HG02642 (cell line): ENCODE measurements around the gene STMN3.
"Not testable (repeated sequence)": the region's sequence is repeated elsewhere in the genome, so short reads cannot be mapped to it uniquely, and the experiment has no call there.

ENCODE experiments used
- ATAC-seq: cut with Tn5 transposase; IDR thresholded peaks from one replicate; pipeline ENCODE4 v1.9.1; 2021; ENCODE audit warnings: mild to moderate bottlenecking; ENCODE audit not compliant: unreplicated experiment, poor library complexity

The STMN3 gene

DNA sequence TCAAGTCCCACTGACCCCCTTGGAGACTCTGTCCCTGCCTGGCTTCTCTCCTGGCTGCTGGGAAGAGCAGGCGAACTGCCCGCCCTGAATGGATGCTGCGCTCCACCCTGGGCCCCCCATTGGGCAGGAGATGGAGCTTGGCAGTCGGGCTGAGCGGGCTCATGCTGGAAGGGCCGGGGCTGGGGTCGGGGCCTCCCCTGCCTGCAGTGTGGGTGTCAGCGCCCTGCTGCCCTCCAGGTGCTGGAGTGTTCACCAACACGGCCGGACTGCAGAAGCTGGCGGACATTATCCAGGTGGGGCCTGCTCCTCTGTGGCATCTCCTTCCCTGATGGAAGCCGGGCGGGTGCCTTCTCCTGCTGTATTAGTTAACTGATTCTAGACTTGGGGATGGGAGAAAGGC lies 27.2 kb upstream of the STMN3 start:
- ATAC-seq = no peak

DNA sequence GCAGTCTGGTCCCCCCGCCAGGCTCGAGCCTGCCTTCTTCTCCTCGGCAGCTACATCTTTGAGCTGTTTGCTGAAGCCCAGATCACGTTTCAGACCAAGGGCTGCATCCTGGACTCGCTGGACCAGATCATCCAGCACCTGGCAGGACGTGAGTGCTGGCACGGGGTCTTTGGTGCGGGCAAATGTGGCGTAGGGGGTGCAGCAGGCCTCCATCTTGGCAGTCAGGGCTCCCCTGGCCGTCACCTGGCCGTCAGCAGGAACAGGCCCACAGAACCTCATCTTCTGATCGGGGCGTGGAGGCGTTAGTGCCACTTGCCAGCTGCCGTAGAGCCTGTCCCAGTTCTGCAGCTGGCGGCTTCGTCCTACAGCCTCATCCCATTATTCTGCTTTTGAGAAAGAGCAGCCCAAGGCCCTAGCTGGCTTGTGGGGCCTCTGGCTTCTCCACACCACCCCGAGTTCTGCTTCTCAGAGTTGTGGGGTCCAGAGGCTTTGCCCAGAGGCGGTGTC lies 26.6 kb upstream of the STMN3 start:
- ATAC-seq = no peak

- ATAC-seq = no peak
Observed at GRCh38 chr20:63678667-63679465, 25.6 kb upstream of the STMN3 start.

DNA sequence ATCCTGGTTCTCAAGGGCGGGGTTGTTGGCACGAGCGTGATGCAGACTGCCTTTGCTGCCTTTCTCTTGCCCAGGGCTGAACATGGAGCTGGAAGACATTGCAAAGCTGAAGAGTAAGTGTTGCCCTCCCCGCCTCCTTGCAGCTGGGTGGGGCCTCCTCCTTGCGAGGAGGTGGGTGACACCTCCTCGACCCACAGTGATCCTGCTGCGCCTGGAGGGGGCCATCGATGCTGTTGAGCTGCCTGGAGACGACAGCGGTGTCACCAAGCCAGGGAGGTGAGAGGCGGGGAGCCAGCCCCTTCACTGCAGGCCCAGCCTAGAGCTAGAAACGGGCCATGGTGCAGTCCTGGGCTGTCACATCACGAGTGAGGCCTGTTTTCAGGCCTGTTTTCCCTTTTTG lies 24.8 kb upstream of the STMN3 start:
- ATAC-seq = no peak

- ATAC-seq = no peak
Observed at GRCh38 chr20:63675681-63676368, 22.6 kb upstream of the STMN3 start.

GRCh38 chr20:63673951-63674350 lies 20.7 kb upstream of the STMN3 start:
- no peak for ATAC-seq

- ATAC-seq = no peak
Observed at GRCh38 chr20:63672666-63673065, 19.4 kb upstream of the STMN3 start.

GRCh38 chr20:63671695-63672094 lies 18.5 kb upstream of the STMN3 start:
- not testable (repeated sequence) for ATAC-seq

DNA sequence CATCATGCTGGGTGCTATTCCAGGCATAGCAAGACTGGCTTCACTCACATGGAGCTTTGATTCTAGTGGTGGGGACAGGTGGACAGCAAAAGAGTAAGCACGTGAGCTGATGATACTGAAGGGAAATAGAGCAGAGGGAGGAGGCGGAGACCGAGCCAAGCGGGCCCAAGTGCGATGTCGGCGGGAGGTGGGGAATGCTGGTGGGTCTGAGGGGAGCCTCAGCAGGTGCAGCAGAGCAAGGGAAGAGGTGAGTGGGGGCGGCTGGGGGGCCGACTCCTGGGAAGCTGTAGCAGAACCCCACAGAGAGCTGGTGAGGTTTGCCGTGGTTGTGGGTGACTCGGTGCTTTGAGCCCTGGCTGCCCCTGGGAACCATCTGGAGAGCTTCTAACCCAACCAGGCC lies 15.1 kb upstream of the STMN3 start:
- ATAC-seq = no peak

DNA sequence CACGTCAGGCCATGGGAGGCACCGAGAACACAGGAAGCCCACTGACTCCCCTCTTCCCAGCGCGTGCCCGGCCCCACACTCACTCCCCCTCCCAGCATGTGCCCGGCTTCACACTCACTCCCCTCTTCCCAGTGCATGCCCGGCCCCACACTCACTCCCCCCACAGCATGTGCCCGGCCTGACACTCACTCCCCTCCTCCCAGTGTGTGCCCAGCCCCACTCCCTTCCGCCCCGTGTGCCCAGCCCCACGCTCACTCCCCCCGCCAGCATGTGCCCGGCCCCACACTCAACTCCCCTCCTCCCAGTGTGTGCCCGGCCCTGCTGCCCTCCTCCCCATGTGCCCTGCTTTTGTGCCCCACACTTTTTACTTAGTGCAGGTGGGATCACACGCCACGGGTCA lies 14.6 kb upstream of the STMN3 start:
- ATAC-seq = no peak

- no peak for ATAC-seq
Observed at GRCh38 chr20:63665708-63666107, 12.5 kb upstream of the STMN3 start.

- no peak for ATAC-seq
Observed at GRCh38 chr20:63664861-63665594, 11.8 kb upstream of the STMN3 start.

- no peak for ATAC-seq
Observed at GRCh38 chr20:63664143-63664851, 11.1 kb upstream of the STMN3 start.

GRCh38 chr20:63663332-63664066 lies 10.3 kb upstream of the STMN3 start:
- no peak for ATAC-seq

DNA sequence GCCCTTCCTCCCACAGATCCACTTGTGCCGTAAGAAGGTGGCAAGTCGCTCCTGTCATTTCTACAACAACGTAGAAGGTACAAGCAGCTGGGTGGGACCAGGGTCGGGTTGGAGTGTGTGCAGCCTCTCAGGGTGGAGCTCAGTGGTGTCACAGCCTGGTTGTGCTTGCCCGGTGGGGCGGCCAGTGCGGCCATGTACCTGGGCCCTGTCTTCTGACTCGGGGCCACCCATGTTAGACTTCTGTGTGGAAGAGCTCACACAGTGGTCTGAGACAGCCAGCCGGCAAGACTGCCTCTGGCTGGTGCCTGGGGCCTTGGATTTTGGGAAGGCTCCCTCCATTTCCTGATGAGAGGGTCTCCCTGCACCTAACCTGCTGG lies 9.6 kb upstream of the STMN3 start:
- ATAC-seq = no peak

DNA sequence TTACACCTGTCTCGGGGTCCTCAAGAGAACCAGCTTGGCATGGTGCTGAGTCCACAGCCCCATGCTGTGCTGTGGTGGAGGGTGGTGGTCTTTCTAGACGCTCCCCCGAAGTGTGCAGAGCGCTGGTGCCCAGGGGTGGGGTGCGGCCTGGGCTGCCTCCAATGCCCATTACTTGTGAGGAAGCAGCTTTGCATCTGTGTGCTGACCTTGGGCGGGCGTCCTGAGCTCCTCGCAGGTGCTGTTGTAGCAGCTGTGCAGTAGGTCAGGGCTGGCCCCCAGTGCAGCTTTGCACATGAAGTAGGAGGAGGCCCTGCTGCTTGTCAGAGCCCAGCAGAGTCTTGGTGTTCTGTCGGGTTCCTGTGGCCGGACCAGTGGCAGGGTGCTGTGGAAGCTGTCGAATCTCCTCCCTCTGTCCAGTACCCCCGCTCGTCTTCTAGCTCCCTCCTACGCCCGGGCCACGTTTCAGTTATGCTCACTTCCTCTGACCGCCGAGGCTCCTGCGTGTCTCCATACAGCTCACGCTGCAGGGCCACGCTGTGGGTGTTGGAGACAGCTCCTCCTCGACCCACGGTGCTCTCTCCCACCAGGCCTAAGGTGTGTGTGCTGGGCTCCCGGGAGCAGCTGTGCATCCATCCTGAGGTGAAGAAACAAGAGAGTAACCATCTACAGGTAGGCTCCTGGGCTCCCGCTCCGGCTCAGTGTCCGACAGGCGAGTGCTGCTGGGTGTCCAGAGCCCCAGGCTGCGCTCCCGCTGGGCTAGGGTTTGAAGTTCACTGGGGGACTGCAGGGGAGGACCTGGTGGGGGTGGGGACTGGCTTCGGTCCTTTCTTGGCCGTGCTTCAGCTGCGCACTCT lies 9.0 kb upstream of the STMN3 start:
- ATAC-seq = no peak

DNA sequence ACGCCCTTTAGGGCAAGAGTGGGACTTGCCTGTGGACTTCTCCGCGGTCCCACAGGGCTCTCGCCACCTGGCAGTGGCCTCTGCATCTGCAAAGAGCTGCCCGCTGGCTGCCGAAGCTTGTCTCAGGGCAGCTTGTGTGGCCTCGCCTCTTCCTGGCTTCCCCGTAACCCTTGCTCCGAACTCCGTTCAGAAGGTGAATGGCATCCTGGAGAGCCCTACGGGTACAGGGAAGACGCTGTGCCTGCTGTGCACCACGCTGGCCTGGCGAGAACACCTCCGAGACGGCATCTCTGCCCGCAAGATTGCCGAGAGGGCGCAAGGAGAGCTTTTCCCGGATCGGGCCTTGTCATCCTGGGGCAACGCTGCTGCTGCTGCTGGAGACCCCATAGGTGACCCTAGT lies 7.9 kb upstream of the STMN3 start:
- ATAC-seq = no peak

DNA sequence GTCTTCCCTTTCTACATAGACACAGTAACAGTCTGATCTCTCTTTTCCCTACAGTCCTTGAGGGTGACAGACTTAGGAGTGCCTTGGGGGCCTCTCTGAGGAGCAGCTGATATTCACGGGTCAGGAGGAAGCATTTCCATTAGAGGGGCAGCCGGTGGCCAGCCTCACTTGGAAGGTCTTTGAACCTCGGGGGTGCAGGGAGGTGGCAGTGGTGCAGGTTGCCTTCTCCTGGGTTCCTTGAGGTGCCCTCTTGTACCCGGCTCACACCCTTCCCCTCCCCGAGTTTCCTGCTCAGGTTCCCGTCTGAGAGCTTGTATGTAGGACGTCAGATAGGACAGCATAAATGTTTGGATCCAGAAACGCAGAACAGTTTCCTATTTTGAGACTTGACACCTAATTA lies 7.4 kb upstream of the STMN3 start:
- no peak for ATAC-seq

DNA sequence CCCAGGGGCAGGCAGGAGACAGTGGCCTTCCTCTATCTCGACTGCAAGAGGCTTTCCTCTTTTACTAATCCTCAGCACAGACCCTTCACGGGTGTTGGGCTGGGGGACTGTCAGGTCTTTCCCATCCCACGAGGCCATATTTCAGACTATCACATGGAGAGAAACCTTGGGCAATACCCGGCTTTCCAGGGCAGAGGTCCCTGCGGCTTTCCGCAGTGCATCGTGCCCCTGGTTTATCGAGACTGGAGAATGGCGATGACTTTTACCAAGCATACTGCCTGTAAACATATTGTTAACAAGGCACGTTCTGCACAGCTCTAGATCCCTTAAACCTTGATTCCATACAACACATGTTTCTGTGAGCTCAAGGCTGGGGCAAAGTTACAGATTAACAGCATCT lies 7.0 kb upstream of the STMN3 start:
- not testable (repeated sequence) for ATAC-seq
